Activated naive CD4-positive, alpha-beta T cell treated with anti-CD3 and anti-CD28 coated beads, Interleukin-2, amount 50 U/mL, for 16 hours (primary cell): ENCODE data around the gene CPZ.
"Not testable (repeated sequence)": the region's sequence is repeated elsewhere in the genome, so short reads cannot be mapped to it uniquely, and the experiment has no call there.

Experiments
- DNase-seq: peaks from one replicate; pipeline ENCODE4 v3.0.0-alpha.2; 2020

Gene CPZ

DNA sequence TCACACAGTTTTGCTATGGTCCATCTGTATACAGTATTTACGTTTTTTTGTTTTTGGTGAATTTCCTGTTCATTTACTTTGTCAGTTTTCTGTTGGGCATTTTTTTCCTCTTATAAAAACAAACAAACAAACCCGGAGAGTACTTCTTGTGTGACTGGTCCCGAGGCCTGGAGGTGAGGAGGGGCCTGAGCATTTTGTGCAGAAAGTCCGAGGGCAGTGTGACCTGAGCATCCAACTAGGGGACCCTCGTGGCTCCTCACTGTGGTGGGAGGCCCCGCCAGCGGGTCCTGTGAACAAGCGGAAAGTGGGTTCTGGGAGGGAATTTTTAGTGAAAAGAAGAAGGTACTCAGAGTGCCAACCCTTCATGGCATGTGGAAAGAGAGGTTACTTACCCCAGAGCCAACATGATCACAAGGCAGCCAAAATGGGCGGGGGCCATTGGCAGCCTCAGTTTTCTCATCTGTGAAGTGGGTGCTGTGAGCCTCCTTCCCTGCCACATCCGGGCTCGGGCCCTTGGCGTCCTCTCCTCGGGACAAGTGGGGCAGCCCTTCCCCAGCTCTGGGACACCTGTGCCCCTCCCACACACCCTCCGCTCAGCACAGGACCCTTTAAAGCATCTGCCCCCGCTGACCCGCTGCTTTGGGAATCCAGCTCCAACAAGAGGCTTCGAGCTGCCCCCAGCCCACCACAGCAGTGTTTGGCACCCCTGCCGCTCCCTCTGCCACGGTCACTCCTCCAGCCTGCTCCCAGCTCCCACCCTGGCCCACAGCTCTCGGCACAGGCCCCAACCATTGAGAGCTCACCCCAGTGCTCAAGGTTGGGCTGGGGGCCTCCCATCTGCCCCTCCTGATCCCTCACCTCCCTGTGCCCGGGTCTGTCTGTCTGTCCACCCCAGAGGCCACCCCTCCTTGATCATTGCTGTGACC is 35.2 kb upstream of the CPZ start:
- no peak for DNase-seq

DNA sequence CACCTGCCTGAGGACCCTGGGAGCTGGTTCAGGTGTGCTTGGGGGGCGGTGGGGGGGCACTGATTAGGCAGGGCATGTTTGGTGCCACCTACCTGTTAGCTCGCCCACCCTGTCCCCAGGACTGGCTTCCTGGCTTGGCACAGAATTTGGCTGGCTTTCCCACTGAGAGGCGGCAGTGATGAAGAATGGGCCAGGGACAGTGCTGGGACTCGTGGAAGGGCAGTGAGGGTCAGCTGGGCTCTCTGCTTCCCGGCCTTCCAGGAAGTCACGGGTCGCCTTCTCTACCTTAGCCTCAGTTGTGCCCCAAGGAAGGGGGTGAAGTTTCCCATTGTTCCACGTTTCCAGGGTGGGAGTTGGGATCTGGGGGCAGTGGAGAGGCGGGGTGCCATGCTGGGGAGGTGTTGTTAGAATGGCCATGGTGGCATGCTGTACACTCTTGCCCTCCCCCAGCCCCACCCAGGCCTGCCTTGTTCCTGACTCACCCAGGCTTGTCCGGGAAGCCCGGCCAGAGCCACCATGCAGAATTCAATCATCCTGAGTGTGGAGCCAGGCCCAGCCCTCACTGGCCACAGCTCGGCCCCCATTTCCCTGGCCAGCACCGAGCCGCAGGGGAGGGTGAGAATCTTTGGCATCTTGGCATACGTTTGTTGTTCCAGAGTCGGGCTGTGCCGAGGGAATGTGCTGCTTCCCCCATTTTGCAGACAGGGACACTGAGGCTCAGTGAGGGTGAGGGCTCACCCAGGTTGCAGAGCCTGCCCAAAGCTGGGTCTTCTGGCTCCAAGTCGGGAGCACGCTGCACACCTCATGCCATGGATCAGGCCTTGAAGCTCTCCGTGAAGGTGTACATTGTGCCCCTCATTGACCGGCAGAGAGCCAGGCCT is 34.2 kb upstream of the CPZ start:
- no peak for DNase-seq

DNA sequence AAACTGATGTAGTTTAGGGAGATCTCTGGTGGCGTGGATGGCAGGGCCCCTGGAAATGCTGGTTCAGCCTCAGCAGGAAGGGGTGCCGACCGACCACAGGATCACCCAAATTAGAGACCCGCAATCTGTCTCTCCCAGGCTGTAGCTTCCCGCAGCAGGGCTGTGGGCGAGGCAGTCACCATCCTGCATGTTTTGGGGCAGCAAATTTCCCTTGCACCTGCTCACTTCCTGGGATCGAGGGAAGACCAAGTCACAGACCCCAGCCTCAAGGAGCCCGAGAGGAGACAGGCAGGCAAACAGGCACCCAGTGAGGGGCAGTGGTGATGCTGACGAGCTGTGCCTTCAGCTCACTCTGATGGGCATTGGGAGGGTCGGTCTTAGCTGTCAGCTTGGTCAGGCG is 33.6 kb upstream of the CPZ start:
- no peak for DNase-seq

DNA sequence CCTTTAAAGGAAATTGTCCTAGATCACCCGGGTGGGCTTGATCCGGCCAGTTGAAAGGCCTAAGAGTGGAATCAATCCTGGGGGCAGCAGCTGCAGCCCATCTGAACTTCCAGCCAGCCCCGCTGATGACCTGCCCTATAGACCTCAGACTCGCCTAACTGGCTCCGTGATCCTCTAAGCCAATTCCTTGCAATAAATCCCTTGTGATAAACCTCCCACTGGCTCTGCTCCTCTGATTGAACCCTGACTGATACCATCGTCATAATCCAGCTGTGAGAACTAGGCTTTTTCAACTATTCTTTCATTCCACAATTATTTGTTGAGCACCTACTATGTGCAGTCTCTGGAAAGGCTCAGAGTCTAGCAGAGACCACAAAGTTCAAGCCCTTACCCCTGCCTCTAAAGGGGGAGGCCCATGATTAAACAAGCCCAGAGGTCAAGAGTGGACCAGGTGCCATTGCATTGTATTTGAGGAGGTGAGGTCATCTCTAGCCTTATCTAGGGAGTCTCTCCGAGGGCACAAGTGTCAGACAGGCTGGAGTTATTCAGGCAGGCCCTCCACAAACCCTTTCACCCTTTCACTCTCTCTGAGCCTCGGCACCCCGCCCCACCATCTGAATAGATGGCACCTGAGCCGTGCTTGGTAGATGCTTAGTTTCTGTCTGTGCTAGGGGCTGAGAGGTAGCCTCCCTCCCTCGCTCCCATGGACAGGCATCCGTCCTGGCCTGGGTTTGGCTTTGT is 32.9 kb upstream of the CPZ start:
- DNase-seq, result no peak

DNA sequence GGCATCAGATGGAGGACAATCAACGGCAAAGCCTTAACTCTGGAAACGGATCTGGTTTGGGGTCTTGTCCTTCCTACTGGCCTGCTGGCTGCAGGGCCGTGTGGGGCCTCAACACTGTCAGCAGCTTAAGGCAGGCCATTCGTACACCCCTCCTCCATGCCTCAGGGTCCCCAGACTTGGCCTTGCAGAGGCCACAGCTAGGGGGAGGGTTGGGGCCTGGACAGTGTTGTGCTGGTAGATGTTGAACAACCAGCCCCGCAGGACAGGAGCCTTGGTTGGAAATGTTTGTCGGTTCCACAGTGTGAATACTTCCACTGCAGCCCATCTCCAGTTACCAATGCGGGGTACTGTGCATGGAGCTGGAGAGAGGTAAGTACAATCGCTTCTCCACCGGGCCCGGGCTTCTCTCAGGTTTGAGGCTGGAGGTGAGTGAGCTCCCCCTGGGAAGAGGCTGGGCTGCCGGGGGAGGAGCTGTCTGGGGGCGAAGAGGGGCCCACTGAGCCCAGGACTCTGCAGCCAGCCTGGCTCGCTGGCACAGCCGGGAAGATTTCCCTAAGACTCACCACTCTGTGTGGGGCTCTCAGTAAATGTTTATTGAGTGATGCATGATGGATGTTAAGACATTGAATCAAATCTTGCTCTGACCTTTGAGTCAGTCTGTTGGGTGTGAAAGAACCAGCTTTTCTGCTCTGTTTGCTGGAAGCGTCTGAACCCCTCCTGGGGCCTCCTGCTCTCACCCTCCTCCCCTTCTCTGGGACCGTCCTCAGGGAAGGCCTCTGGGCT is 32.1 kb upstream of the CPZ start:
- no peak for DNase-seq

DNA sequence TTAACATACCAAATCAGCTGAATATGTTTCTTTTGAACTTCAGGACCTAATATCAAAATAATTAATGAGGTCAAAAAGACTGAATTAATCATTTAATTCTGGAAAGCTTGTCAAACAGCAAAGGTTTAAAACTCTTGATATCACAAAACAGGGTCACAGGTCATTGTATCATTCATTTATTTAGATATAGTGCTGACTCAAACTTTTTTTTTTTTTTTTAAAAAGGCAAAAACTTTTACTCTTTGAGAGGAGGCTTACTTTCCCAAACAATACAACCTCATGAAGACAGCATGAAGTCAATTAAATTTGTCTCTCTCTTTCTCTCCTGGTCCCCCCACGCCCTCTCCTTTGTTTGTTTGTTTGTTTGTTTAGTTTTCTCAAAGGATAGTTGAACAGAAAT is 28.0 kb upstream of the CPZ start:
- no peak for DNase-seq

DNA sequence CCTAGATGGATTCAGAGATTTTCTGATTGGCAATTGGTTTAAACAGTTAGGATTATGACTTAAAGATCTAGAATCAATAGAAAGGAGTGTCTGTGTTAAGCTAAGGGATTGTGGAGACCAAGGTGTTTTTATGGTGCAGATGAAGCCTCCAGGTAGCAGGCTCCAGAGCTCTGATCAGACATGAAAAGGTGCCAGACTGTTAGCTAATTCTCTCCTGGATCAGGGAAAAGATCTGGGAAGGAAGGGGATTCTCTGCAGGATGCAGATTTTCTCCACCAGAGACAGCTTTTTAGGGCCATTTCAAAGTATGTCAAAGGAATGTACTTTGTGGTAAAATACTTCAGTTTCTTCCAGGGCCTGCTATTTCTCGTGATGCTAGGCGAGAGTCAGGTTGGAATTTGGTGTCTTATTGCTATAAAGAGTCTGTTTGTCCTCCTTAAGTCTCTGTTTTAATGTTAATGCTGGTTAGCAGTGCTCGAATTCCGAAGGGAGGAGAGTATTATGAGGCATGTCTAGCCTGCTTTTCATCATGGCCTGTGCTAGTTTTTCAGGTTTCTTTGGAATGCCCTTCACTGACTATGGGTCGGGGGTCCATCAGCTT is 24.4 kb upstream of the CPZ start:
- DNase-seq, result no peak

DNA sequence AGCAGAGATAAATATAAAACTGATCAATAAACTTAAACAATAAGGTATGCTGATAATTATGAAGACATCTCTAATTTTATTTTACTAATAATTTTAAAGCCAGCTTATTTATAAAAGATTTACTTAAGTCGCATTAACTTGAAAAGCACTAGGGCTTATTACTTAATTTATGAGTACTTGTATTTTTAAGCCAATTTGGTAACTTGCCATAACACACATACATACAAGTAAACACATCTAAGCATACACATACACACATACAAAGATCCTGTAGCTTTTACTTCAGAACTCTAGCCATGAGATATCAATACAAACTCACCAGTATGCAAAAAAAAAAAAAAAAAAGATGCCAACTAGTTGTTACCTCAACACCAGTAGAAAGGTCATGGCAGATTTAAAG is 22.4 kb upstream of the CPZ start:
- DNase-seq, result no peak

DNA sequence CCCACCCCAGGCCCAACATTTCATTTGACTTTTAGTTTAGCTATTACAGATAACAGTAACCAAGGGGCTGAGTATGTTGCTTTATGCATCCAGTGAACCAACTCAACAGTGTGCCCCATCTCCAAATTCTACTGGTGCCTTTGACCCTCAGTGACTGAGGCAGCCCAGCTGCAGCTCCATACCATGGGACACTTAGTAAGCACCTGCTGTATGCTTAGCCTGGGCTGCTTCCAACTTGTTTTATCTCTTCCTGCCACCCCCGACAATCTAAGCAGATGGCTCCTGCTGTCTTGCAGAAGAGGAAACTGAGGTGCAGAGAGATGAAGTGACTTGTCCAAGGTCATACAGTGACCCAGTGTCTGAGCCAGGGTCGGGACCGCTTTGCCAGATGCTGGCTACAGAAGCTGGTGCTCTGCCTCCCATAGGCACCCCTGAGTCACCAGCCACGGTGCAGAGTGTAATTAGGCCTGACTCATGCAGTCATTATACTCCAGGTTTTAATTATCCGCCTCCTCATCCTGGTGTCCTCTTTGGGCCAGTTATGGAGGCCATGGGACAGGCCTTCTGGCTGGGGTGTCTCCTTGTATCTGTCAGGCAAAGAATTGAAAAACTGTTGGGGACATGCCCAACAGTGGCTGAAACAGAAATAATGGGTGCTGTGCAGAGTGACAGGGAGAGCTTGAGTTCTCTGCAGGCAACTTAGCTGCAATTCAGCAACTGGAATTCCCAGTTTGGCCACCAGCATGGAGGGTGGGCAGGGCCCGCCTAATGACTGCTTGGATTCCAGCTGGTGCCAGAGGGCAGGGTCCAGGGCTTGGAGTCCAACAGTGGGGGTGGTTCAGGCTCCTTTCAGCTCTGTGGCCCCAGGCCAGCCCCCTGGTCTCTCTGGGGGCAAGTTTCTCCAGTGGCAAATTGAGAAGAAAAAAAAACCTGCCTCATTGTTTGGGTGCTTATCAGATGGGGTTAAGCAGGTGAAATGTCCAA is 20.6 kb upstream of the CPZ start:
- no peak for DNase-seq

DNA sequence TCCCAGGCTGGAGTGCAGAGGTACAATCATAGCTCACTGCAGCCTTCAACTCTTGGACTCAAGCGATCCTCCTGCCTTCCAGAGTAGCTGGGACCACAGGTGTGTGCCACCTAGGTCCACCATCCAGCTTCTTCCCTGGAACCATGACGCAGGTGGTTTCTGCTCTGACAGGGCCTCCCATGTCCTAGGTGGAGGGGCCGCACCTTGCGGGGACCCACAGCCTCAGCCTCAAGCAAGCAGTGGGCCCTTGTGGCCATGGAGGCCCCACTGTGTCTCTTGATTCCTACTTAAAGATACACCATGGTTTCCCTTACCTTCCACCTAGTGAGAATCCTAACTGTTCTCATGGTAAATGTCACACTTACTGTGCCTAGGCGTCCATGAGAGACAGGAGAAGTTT is 19.3 kb upstream of the CPZ start:
- no peak for DNase-seq

DNA sequence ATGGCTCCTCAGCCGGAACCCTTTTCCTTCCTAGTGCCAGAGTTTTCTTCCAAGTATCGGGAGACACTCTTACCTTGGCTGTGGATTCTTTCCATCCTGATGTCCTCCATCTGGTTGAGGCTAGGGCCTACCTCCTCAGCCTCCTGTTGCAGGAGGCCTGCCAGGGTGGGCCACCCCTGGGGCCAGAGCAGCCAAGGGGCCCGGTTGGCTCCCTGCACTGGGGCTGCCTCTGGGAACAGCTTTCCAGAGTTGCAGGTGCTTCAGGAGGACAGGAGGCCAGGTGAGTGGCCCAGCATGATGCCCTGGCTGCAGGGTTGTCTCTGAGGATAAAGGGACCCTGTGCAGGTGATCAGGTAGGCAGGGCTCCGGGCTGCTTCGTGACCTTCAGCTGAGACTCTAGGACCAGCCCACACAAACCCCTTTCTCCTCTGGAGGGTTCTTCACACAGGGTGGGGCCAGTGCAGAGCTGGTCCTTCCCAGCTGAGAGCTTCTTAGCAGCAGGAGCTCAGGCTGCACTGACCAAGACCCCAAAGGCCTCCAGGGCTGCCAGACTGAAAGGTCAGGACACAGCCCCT is 17.7 kb upstream of the CPZ start:
- no peak for DNase-seq

DNA sequence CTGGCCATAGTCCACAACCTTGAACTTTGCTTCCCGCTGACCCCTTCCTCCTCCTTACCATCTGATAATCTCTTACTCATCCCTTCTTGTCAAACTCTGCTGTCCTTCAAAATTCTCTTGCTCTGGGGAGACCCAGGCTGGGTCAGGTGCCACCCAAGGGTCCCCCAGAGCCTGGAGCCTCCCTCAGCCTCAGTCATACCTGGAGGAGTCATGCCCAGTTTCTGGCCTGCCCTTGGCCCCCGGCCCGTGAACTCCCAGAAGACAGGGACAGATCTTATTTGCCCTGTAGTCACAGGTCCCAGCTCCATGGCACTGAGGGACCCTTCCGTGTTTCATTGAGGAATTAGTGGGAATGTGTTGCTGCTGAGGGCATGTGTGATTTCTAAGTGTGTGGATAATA is 17.1 kb upstream of the CPZ start:
- no peak for DNase-seq

DNA sequence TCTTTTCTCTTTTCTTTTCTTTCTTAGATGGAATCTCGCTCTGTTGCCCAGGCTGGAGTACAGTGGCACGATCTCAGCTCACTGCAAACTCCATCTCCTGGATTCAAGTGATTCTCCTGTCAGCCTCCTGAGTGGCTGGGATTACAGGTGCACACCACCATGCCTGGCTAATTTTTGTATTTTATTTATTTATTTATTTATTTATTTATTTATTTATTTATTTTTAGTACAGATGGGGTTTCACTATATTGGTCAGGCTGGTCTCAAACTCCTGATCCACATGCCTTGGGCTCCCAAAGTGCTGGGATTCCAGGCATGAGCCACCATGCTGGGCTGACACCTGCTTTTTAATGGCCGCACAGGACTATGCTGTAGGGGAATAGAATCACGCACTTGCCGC is 16.0 kb upstream of the CPZ start:
- not testable (repeated sequence) for DNase-seq

DNA sequence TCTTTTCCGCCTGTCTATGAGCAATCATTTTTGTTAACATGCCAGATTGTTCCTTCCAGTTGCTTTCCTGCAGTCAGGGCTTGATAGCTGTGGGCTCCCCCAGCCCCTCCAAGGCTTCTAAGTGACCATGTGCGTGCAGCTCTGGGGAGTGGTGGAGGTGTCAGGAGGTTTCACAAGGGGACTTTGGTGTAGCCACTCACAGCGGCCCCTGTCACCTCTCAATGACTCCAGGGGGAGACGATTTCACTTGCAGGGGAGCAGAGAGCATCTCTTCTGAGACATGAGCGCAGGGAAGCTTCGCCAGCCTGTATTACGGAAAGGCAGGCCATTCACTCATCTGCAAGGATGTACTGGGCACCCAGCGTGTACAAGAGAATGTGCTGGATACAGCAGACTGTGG is 15.5 kb upstream of the CPZ start:
- no peak for DNase-seq

DNA sequence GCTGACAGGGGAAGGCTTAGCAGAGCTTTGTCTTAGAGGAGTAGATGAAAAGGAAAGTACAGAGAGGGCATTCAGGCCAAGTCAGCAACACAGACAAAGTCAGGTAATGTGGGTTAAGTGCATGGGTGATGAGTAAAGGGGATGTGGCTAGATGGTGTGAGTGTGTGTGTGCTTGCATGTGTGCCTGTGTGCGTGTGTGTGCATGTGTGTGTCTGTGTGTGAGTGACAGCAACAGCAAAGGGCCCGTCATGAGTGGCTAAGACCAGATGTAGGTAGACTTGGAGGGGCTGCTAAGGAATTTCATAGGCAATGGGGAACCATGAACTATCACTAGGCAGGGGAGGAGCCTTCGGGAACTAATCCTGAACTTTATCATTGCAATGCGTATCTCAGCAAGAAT is 14.6 kb upstream of the CPZ start:
- no peak for DNase-seq

DNA sequence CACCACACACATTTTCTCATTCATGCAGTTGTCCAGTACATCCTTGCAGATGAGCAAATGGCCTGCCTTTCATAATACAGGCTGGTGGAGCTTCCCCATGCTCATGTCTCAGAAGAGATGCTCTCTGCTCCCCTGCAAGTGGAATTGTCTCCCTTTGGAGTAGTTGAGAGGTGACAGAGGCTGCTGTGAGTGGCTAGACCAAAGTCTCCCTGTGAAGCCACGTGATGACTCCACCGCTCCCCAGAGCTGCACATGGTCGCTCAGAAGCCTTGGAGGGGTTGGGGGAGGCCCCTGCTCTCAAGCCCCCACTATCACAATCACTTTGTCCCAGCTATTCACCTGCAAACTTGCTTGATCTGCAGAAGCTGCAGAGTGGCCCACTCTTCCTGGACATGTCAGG is 13.8 kb upstream of the CPZ start:
- DNase-seq, result no peak

DNA sequence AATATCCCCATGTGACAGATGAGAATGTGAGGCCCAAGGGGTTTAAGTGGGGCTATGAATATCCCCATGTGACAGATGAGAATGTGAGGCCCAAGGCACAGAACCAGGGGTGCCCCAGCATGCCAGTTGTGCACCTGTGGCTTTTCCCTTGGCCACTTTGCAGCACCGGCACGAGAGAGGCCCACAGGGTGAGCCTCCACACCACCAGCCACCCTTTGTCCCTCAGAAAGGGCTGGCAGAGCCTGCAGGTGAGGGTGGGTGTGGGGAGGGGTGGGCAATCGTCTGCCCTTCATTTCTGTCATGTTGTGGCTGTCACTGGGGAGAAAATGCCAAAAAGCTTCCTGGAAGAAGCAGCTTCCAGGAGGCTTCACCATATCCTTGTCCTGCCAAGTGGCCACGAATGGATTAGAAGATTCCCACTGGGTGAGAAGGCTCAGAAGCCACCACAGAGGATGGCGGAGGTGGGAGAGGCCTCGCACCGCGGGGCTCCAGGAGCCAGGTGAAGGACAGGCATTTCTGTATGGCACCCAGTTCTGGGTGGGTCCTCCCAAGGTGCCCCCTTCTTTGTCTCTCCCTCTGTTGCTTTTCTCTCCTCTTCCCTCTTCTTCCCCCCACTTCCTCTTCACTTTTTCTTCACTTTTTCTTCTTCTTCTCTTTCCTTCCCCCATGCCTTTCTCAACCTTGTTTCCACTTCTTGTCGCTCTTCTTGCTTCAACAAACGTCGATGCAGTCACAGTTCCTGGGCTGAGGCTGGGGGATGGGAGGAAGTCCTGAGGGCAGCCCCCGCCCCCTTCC is 12.8 kb upstream of the CPZ start:
- DNase-seq, result no peak

DNA sequence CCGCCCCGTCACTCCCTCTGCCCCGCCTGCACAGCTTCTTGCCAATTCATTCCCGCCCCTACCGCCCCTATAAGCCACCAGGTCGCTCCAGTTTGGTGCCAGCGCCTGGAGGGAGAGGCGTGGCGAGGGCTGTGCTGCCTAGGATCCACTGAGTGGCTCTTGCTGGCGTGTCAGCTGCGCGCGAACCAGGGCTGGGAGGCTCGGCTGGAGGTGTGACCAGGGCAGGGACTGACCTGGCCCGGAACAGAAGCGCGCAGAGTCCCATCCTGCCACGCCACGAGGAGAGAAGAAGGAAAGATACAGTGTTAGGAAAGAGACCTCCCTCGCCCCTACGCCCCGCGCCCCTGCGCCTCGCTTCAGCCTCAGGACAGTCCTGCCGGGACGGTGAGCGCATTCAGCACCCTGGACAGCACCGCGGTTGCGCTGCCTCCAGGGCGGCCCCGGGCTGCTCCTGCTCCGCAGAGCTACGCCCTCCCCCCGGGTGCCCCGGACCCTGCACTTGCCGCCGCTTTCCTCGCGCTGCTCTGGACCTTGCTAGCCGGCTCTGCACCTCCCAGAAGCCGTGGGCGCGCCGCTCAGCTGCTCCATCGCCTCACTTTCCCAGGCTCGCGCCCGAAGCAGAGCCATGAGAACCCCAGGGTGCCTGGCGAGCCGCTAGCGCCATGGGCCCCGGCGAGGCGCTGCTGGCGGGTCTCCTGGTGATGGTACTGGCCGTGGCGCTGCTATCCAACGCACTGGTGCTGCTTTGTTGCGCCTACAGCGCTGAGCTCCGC is 12.1 kb upstream of the CPZ start, which contains the start of gene GPR78:
Gene GPR78 (plus strand): TSS at position 72 of the 773 bp plus-strand sequence. CDS start 591 bp downstream, at position 663.
- peak; percentile 29 for DNase-seq
